RCC 7860 (cell line): ENCODE data around the gene DTNB.
"Not testable (repeated sequence)": the region's sequence is repeated elsewhere in the genome, so short reads cannot be mapped to it uniquely, and the experiment has no call there.

Experiments
- DNase-seq: peaks from one replicate; pipeline ENCODE4 v3.0.0-alpha.2; 2015; ENCODE audit warnings: low spot score
- FAIRE-seq: peaks from 2 replicates; lab custom pipeline; 2012; peaks lifted over from hg19 to GRCh38; lab: Jason Lieb, UNC

Gene DTNB

GRCh38 chr2:25426326-25426725 lies 247.1 kb downstream of the DTNB start:
- DNase-seq (no peak), FAIRE-seq (no peak)

GRCh38 chr2:25424426-25425028 lies 248.8 kb downstream of the DTNB start:
- FAIRE-seq (no peak), DNase-seq (no peak)

- no peak for FAIRE-seq
These were observed 251.5 kb downstream of the DTNB start for GRCh38 chr2:25421820-25422411.

GRCh38 chr2:25421289-25421688 lies 252.1 kb downstream of the DTNB start:
- DNase-seq, result no peak
- no peak for FAIRE-seq

More at GRCh38 chr2:25421820-25422411, 251.5 kb downstream of the DTNB start:
- DNase-seq, result no peak

GRCh38 chr2:25420820-25421237 lies 252.5 kb downstream of the DTNB start:
- FAIRE-seq (no peak), DNase-seq (no peak)

- no peak for FAIRE-seq
- DNase-seq, result no peak
These were observed 253.6 kb downstream of the DTNB start for GRCh38 chr2:25419678-25420242.

GRCh38 chr2:25418944-25419677 lies 254.3 kb downstream of the DTNB start:
- DNase-seq (no peak), FAIRE-seq (no peak)

- FAIRE-seq, result no peak
These were observed 255.5 kb downstream of the DTNB start for GRCh38 chr2:25417715-25418369.

GRCh38 chr2:25416674-25417073 lies 256.7 kb downstream of the DTNB start:
- no peak for FAIRE-seq

More at GRCh38 chr2:25417715-25418369, 255.5 kb downstream of the DTNB start:
- no peak for DNase-seq

GRCh38 chr2:25414781-25415180 lies 258.6 kb downstream of the DTNB start:
- DNase-seq, result no peak
- no peak for FAIRE-seq

More at GRCh38 chr2:25416674-25417073, 256.7 kb downstream of the DTNB start:
- DNase-seq, result no peak

GRCh38 chr2:25413409-25413808 lies 260.0 kb downstream of the DTNB start:
- not testable (repeated sequence) for DNase-seq, FAIRE-seq

GRCh38 chr2:25411753-25412152 lies 261.6 kb downstream of the DTNB start:
- FAIRE-seq, result no peak
- no peak for DNase-seq

- FAIRE-seq (no peak), DNase-seq (no peak)
These were observed 262.1 kb downstream of the DTNB start for GRCh38 chr2:25411281-25411680.

GRCh38 chr2:25410370-25410769 lies 263.0 kb downstream of the DTNB start:
- FAIRE-seq, result no peak
- DNase-seq, result no peak

GRCh38 chr2:25409468-25409867 lies 263.9 kb downstream of the DTNB start:
- FAIRE-seq (no peak), DNase-seq (no peak)

GRCh38 chr2:25409044-25409443 lies 264.3 kb downstream of the DTNB start:
- no peak for FAIRE-seq
- DNase-seq, result no peak

GRCh38 chr2:25405611-25406295 lies 267.6 kb downstream of the DTNB start:
- FAIRE-seq, result no peak
- DNase-seq, result no peak

GRCh38 chr2:25403120-25403760 lies 270.1 kb downstream of the DTNB start:
- DNase-seq, FAIRE-seq: not testable (repeated sequence)

- no peak for DNase-seq
- no peak for FAIRE-seq
These were observed 270.9 kb downstream of the DTNB start for GRCh38 chr2:25402477-25402876.
